Measurements from ENCODE around the gene CCDC6. TPM values are rescaled to one million over a fixed set of nuclear protein-coding genes. Genes with fewer than 3 reads are reported as not detected.

Gene CCDC6
- total RNA-seq, 1 experiment from 2014 or later: 116 TPM

DNA sequence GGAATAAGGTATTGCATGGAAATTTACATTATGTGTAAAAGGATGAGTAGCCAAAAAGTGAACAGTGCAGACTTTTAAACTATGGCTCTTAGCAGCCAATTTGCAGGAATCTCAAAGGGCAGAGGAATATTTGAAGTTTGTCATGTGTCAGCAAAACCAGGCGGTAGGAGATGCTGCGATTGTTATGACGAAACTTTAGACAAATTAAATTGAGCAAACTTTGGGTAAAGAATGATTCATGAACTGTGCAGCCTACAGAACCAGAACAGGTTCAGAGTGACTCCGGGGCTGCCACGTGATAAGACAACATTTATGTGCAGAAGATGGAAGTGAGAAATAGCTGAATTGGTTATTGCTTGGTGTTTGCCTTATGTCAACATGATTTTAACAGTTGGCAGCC is 39.2 kb upstream of the CCDC6 start:
- POLR2A ChIA-PET: no interaction called here
- CTCF ChIA-PET: no interaction called here

DNA sequence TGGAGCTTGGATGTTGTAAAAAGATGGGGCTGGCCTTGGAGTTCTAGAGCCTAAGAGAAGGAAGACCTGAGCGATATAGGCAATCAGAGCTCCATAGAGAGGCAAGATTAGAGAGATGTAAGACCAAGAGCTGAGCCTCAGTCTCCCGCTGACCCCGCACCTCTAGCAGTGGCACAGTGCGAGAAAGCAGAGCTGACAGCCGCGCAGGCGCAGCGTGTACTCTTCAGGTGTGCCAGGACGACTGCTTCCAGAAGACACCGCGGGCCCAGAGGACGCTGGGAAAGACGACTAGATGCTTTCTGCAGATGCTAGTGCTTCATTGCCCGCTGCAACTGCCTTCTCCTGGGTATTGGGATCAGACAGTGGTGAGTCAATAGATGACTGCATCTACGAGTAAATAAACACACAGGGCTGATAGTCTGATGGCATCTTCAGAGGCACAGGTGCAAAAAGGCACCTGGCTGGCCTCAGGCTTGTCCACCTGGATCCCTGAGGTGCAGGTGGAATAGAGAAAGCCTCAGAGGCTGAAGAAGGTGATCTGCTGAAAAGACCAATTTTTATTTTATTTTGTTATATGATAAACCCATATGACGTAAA is 38.1 kb upstream of the CCDC6 start:
- no peak overlapping the region for H3K4me3 ChIP-seq (ENCODE audit: low read depth, low read length)
- TF ChIP-seq, protein P1, sequence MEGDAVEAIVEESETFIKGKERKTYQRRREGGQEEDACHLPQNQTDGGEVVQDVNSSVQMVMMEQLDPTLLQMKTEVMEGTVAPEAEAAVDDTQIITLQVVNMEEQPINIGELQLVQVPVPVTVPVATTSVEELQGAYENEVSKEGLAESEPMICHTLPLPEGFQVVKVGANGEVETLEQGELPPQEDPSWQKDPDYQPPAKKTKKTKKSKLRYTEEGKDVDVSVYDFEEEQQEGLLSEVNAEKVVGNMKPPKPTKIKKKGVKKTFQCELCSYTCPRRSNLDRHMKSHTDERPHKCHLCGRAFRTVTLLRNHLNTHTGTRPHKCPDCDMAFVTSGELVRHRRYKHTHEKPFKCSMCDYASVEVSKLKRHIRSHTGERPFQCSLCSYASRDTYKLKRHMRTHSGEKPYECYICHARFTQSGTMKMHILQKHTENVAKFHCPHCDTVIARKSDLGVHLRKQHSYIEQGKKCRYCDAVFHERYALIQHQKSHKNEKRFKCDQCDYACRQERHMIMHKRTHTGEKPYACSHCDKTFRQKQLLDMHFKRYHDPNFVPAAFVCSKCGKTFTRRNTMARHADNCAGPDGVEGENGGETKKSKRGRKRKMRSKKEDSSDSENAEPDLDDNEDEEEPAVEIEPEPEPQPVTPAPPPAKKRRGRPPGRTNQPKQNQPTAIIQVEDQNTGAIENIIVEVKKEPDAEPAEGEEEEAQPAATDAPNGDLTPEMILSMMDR (IDR thresholded peaks at IDR 0.05; ENCODE audit: insufficient read depth in 1 of 2, low read depth in 1 of 2, low read length in 1 of 2, severe bottlenecking in 1 of 2, unreplicated experiment in 1 of 2): no peak
- POLR2A ChIA-PET: no interaction called here
- H3K36me3 Mint-ChIP-seq (ENCODE audit: insufficient read depth, unreplicated experiment): no peaks in the 10 kb centered on the region
- H3K27me3 Mint-ChIP-seq (ENCODE audit: insufficient read depth, unreplicated experiment): no peaks in the 10 kb centered on the region
- no peaks in the 10 kb centered on the region for H3K9me3 ChIP-seq
- H3K4me1 ChIP-seq: peaks cover 19% of the 10 kb centered on the region
- CTCF ChIA-PET: no interaction called here
- no TSS peak for BruUV-seq (replicated peaks)
- H3K9me3 Mint-ChIP-seq (ENCODE audit: unreplicated experiment): no peaks in the 10 kb centered on the region
- DNase-seq: no peak
- H3K36me3 ChIP-seq (ENCODE audit: control insufficient read depth, insufficient read depth, low read length): no peaks in the 10 kb centered on the region
- H3K27me3 ChIP-seq (replicated peaks; ENCODE audit: control insufficient read depth, insufficient read depth, low read length): no peaks in the 10 kb centered on the region
- peaks cover 28% of the 10 kb centered on the region for H3K4me1 Mint-ChIP-seq (ENCODE audit: low read depth, unreplicated experiment)
- H3K27ac Mint-ChIP-seq (ENCODE audit: unreplicated experiment): no peak overlapping the region
- H3K4me3 Mint-ChIP-seq (ENCODE audit: unreplicated experiment): no peak overlapping the region
- intact Hi-C loops (cut with micrococcal nuclease; ENCODE audit: unreplicated experiment): no loop called here

More for the DNA sequence above, 39.2 kb upstream of the CCDC6 start:
- H3K27ac Mint-ChIP-seq (ENCODE audit: unreplicated experiment): no peak overlapping the region
- H3K4me3 ChIP-seq (ENCODE audit: low read depth, low read length): no peak overlapping the region
- no peaks in the 10 kb centered on the region for H3K9me3 Mint-ChIP-seq (ENCODE audit: unreplicated experiment)
- no peaks in the 10 kb centered on the region for H3K9me3 ChIP-seq
- no peaks in the 10 kb centered on the region for H3K36me3 ChIP-seq (ENCODE audit: control insufficient read depth, insufficient read depth, low read length)
- DNase-seq: no peak
- peaks cover 23% of the 10 kb centered on the region for H3K4me1 Mint-ChIP-seq (ENCODE audit: low read depth, unreplicated experiment)
- no peaks in the 10 kb centered on the region for H3K27me3 ChIP-seq (replicated peaks; ENCODE audit: control insufficient read depth, insufficient read depth, low read length)
- H3K4me1 ChIP-seq: peaks cover 14% of the 10 kb centered on the region
- BruUV-seq (replicated peaks): no TSS peak
- intact Hi-C loops (cut with micrococcal nuclease; ENCODE audit: unreplicated experiment): no loop called here
- H3K27me3 Mint-ChIP-seq (ENCODE audit: insufficient read depth, unreplicated experiment): no peaks in the 10 kb centered on the region
- TF ChIP-seq, protein P1 (IDR thresholded peaks at IDR 0.05; ENCODE audit: insufficient read depth in 1 of 2, low read depth in 1 of 2, low read length in 1 of 2, severe bottlenecking in 1 of 2, unreplicated experiment in 1 of 2): no peak
- no peak overlapping the region for H3K4me3 Mint-ChIP-seq (ENCODE audit: unreplicated experiment)
- no peaks in the 10 kb centered on the region for H3K36me3 Mint-ChIP-seq (ENCODE audit: insufficient read depth, unreplicated experiment)

DNA sequence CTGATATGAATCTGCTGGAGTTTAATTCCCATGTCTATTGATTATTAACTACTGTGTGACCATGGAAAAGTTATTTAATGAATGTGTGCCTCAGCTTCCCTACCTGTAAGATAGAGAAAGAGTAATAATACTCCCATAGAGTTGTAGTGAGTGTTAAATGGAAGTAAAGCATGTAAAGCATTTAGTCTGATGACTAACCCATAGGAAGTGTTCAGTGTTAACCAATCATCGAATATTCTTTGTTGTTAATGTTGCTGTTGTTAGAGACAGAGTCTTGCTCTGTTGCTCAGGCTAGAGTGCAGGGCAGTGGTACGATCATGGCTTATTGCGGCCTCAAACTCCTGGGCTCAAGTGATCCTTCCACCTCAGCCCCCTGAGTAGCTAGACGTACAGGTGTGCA is 36.2 kb upstream of the CCDC6 start:
- Mint-ChIP-seq H3K4me1 (ENCODE audit: low read depth, unreplicated experiment) (peaks cover 30% of the 10 kb centered on the region), H3K27me3 (ENCODE audit: insufficient read depth, unreplicated experiment) (no peaks in the 10 kb centered on the region), H3K9me3 (ENCODE audit: unreplicated experiment) (no peaks in the 10 kb centered on the region), H3K4me3 (ENCODE audit: unreplicated experiment) (no peak overlapping the region), H3K36me3 (ENCODE audit: insufficient read depth, unreplicated experiment) (no peaks in the 10 kb centered on the region), H3K27ac (ENCODE audit: unreplicated experiment) (no peak overlapping the region)
- Histone ChIP-seq H3K4me1 (peaks cover 19% of the 10 kb centered on the region), H3K9me3 (no peaks in the 10 kb centered on the region), H3K27me3 (replicated peaks; ENCODE audit: control insufficient read depth, insufficient read depth, low read length) (no peaks in the 10 kb centered on the region), H3K36me3 (ENCODE audit: control insufficient read depth, insufficient read depth, low read length) (no peaks in the 10 kb centered on the region), H3K4me3 (ENCODE audit: low read depth, low read length) (no peak overlapping the region)
- TF ChIP-seq, protein P1 (IDR thresholded peaks at IDR 0.05; ENCODE audit: insufficient read depth in 1 of 2, low read depth in 1 of 2, low read length in 1 of 2, severe bottlenecking in 1 of 2, unreplicated experiment in 1 of 2): no peak
- POLR2A ChIA-PET: interaction anchor here (0.6 kb wide), 1 partner anchor 231 kb away, joined by 3 read pairs; no protein-coding TSS in a partner anchor
- DNase-seq: no peak
- intact Hi-C loops (cut with micrococcal nuclease; ENCODE audit: unreplicated experiment): no loop called here
- BruUV-seq (replicated peaks): no TSS peak
- CTCF ChIA-PET: no interaction called here

Measured in Caco-2 (cell line).